T-cell (primary cell): Measurements from ENCODE around the gene ST7. TPM values are rescaled to one million over a fixed set of nuclear protein-coding genes. Genes with fewer than 3 reads are reported as not detected.

ENCODE experiments used
- ATAC-seq, 4 experiments: fragments of 200-7000 bp in 3 of 4; fragments of 150-1000 bp in 1 of 4; cut with Tn5 transposase; replicated peaks in 1 of 4; 1 replicate in 3 of 4; 2 replicates in 1 of 4; pipeline ENCODE4 v1.10.0; 2021; ENCODE audit warnings: moderate library complexity in 3 of 4, mild to moderate bottlenecking in 2 of 4, moderate number of reproducible peaks in 1 of 4
- CTCF ChIA-PET, 2 donors: fragments of 300-600 bp; sonication (Branson Sonifier 250); formaldehyde crosslinking; loops; one replicate each; lab custom pipeline; 2022; ENCODE audit warnings: antibody characterized with exemption in 2 of 2; lab: Charles Lee
- POLR2A ChIA-PET, 2 donors: fragments of 300-600 bp; sonication (Branson Sonifier 250); formaldehyde crosslinking; loops; one replicate each; lab custom pipeline; 2022; ENCODE audit warnings: antibody characterized with exemption in 2 of 2; lab: Charles Lee
- DNase-seq, 35 experiments: peaks; one replicate each; pipeline versions ENCODE4 v3.0.0 to v3.0.0-alpha.2; 2013 to 2023
- H3K27ac ChIP-seq: one replicate; pipeline ENCODE4 v1.5.1; 2013; ENCODE audit warnings: low read length
- H3K27me3 ChIP-seq, 2 experiments: replicated peaks in 1 of 2; 1 replicate in 1 of 2; 2 replicates in 1 of 2; pipeline versions ENCODE4 v1.6.1 to v1.7.0; 2013; ENCODE audit warnings: low read length in 1 of 2, mixed read lengths in 1 of 2; ENCODE audit not compliant: control insufficient read depth in 2 of 2, insufficient read depth in 2 of 2; ENCODE audit errors: extremely low read depth in 1 of 2
- H3K36me3 ChIP-seq, 2 donors: 1 replicate in 1 of 2; 2 replicates in 1 of 2; pipeline versions ENCODE4 v1.6.1 to v1.7.0; 2013; ENCODE audit warnings: low read length in 1 of 2; ENCODE audit not compliant: control insufficient read depth in 2 of 2, insufficient read depth in 1 of 2; ENCODE audit errors: extremely low read depth in 1 of 2
- H3K4me1 ChIP-seq, 2 experiments: 1 replicate in 1 of 2; 2 replicates in 1 of 2; pipeline versions ENCODE4 v1.6.1 to v1.7.0; 2013; ENCODE audit warnings: low read length in 2 of 2, mixed read lengths in 1 of 2; ENCODE audit not compliant: insufficient read depth in 2 of 2, control insufficient read depth in 1 of 2; ENCODE audit errors: extremely low read depth in 1 of 2
- H3K4me3 ChIP-seq, 2 donors: 1 replicate in 1 of 2; 2 replicates in 1 of 2; pipeline versions ENCODE4 v1.5.1 to v1.7.0; 2013; ENCODE audit warnings: mild to moderate bottlenecking in 2 of 2, low read length in 1 of 2, moderate library complexity in 1 of 2; ENCODE audit not compliant: control insufficient read depth in 1 of 2; ENCODE audit errors: extremely low read depth in 1 of 2
- H3K9me3 ChIP-seq: 2 replicates; pipeline ENCODE4 v1.7.0; 2013
- H3K27ac Mint-ChIP-seq, 2 donors: one replicate each; pipeline ENCODE4 v1.8.0; 2020 to 2021; ENCODE audit warnings: mild to moderate bottlenecking in 2 of 2, mixed read lengths in 2 of 2
- H3K27me3 Mint-ChIP-seq, 2 donors: one replicate each; pipeline ENCODE4 v1.8.0; 2021 to 2022; ENCODE audit warnings: mixed read lengths in 2 of 2
- H3K36me3 Mint-ChIP-seq: one replicate; pipeline ENCODE4 v1.8.0; 2021; ENCODE audit warnings: mixed read lengths
- H3K4me1 Mint-ChIP-seq, 3 donors: one replicate each; pipeline ENCODE4 v1.8.0; 2020 to 2022; ENCODE audit warnings: mixed read lengths in 3 of 3, mild to moderate bottlenecking in 1 of 3
- H3K4me3 Mint-ChIP-seq, 3 donors: one replicate each; pipeline ENCODE4 v1.8.0; 2020 to 2022; ENCODE audit warnings: mild to moderate bottlenecking in 3 of 3, mixed read lengths in 3 of 3, moderate library complexity in 3 of 3
- H3K9me3 Mint-ChIP-seq, 3 donors: one replicate each; pipeline ENCODE4 v1.8.0; 2020 to 2022; ENCODE audit warnings: mixed read lengths in 3 of 3
- WGBS: methylation state at CpG from one replicate; pipeline ENCODE4 v1.1.5; 2013; ENCODE audit warnings: missing lambda C conversion rate; ENCODE audit not compliant: insufficient coverage; 5-methylcytosine and 5-hydroxymethylcytosine counted together
- total RNA-seq, 35 experiments: library from RNA in 6 of 35; stranded (reverse) in 6 of 35; fragments of 120-200 nt in 1 of 35; gene quantifications; one replicate each; pipeline versions ENCODE4 v1.2.1 to v1.2.4 and lab custom pipeline; 2013 to 2026

ST7 gene
- total RNA-seq, 5 donors from 2014 or later (not counting 1 experiment from before 2014, with no cell fraction given) = 3.3 to 6.1 (median 4.4) TPM

DNA sequence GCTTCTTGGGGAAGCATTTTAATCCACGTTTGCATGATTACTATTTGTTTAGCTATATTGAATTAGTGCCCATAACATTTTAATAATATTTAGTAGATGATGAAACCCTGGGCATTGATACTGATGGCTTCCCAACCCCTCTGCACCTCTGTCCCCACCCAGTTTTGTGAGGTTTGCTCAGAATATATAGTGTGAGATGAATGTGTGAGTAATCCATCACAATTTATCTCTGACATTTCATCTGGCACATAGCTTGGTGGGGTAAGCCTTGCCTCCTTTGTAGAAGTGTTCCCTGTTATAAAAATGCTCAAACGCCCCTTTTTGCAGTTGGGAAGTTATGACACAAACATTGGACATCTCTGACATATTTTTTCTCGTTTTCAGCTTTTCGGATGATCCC lies 265.4 kb downstream of the ST7 start:
- no peak for DNase-seq
- H3K4me3 Mint-ChIP-seq = no peak overlapping the region
- Histone ChIP-seq H3K27me3 (no peaks in the 10 kb centered on the region), H3K9me3 (no peaks in the 10 kb centered on the region), H3K4me3 (no peak overlapping the region), H3K4me1 (no peaks in the 10 kb centered on the region), H3K27ac (no peak overlapping the region), H3K36me3 (no peaks in the 10 kb centered on the region)
- peaks cover 16% of the 10 kb centered on the region for H3K36me3 Mint-ChIP-seq
- H3K9me3 Mint-ChIP-seq = no peaks in the 10 kb centered on the region
- no peaks in the 10 kb centered on the region for H3K4me1 Mint-ChIP-seq
- H3K27ac Mint-ChIP-seq = no peak overlapping the region
- no peak for ATAC-seq
- ChIA-PET CTCF (no interaction called here), POLR2A (no interaction called here)
- H3K27me3 Mint-ChIP-seq = no peaks in the 10 kb centered on the region
- WGBS = 80% methylated on average over 1 of the region's 4 CpGs

GRCh38 chr7:117219485-117219884 lies 266.2 kb downstream of the ST7 start:
- H3K27ac ChIP-seq = no peak overlapping the region
- ATAC-seq = no peak
- 95% methylated on average over 4 of the region's 8 CpGs for WGBS
- Mint-ChIP-seq H3K27ac (no peak overlapping the region), H3K27me3 (no peaks in the 10 kb centered on the region), H3K4me3 (no peak overlapping the region), H3K36me3 (peaks cover 16% of the 10 kb centered on the region), H3K9me3 (no peaks in the 10 kb centered on the region), H3K4me1 (no peaks in the 10 kb centered on the region)
- no peak for DNase-seq
- H3K27me3 ChIP-seq = no peaks in the 10 kb centered on the region
- POLR2A ChIA-PET = no interaction called here
- H3K9me3 ChIP-seq = no peaks in the 10 kb centered on the region
- CTCF ChIA-PET = interaction anchor here in 1 of 2 donors (0.5 kb wide), 1 partner anchor 273 kb away, joined by 3 read pairs; no protein-coding TSS in a partner anchor
- H3K4me3 ChIP-seq = no peak overlapping the region
- H3K36me3 ChIP-seq = no peaks in the 10 kb centered on the region
- H3K4me1 ChIP-seq = no peaks in the 10 kb centered on the region

GRCh38 chr7:117220836-117221235 lies 267.5 kb downstream of the ST7 start:
- H3K27ac Mint-ChIP-seq = no peak overlapping the region
- CTCF ChIA-PET = no interaction called here
- Histone ChIP-seq H3K27me3 (no peaks in the 10 kb centered on the region), H3K9me3 (no peaks in the 10 kb centered on the region), H3K4me1 (no peaks in the 10 kb centered on the region), H3K36me3 (no peaks in the 10 kb centered on the region), H3K27ac (no peak overlapping the region), H3K4me3 (no peak overlapping the region)
- ATAC-seq (no peak), DNase-seq (no peak)
- no peaks in the 10 kb centered on the region for H3K27me3 Mint-ChIP-seq
- no CpG with 5 or more reads among the region's 5 CpGs for WGBS
- H3K36me3 Mint-ChIP-seq = peaks cover 16% of the 10 kb centered on the region
- H3K4me3 Mint-ChIP-seq = no peak overlapping the region
- POLR2A ChIA-PET = no interaction called here
- H3K9me3 Mint-ChIP-seq = no peaks in the 10 kb centered on the region
- no peaks in the 10 kb centered on the region for H3K4me1 Mint-ChIP-seq

DNA sequence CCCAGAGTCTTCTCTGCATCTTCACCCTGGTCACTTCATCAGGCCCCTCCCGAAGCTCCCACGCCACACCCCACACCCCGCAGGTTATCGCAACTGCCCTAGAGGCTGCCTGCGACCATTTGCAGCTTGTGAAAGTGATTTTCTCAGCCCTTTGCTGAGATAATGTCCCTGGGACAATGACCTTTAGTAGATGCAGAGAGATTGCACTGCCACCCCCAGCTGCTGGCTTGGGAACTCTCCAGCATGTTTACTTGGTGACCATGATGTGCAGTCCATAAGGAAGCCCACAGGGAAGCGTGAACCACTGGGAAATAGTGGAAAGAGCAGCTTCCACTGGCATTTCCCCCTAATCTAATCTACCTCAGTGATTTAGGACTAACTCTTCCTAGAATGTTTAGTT lies 272.2 kb downstream of the ST7 start:
- 94% methylated on average over 3 of the region's 6 CpGs for WGBS

GRCh38 chr7:117227091-117227490 lies 273.8 kb downstream of the ST7 start:
- Histone ChIP-seq H3K9me3 (no peaks in the 10 kb centered on the region), H3K27ac (no peak overlapping the region), H3K4me3 (no peak overlapping the region), H3K4me1 (no peaks in the 10 kb centered on the region), H3K27me3 (no peaks in the 10 kb centered on the region), H3K36me3 (no peaks in the 10 kb centered on the region)
- Mint-ChIP-seq H3K36me3 (peaks cover 17% of the 10 kb centered on the region), H3K9me3 (peaks cover 0 to 3% (median 2%) of the 10 kb centered on the region in 3 donors), H3K27me3 (no peaks in the 10 kb centered on the region), H3K4me3 (no peak overlapping the region), H3K4me1 (no peaks in the 10 kb centered on the region), H3K27ac (no peak overlapping the region)
- DNase-seq = no peak
- ChIA-PET POLR2A (no interaction called here), CTCF (no interaction called here)
- no peak for ATAC-seq
- WGBS = 64% methylated on average over 2 of the region's 4 CpGs

More for the DNA sequence above, 272.2 kb downstream of the ST7 start:
- Mint-ChIP-seq H3K27me3 (no peaks in the 10 kb centered on the region), H3K4me1 (no peaks in the 10 kb centered on the region), H3K4me3 (no peak overlapping the region), H3K9me3 (no peaks in the 10 kb centered on the region), H3K36me3 (peaks cover 21% of the 10 kb centered on the region), H3K27ac (no peak overlapping the region)
- H3K27ac ChIP-seq = no peak overlapping the region
- H3K36me3 ChIP-seq = no peaks in the 10 kb centered on the region
- DNase-seq (no peak), ATAC-seq (no peak)
- H3K9me3 ChIP-seq = no peaks in the 10 kb centered on the region
- CTCF ChIA-PET = no interaction called here
- H3K4me3 ChIP-seq = no peak overlapping the region
- no peaks in the 10 kb centered on the region for H3K27me3 ChIP-seq
- no peaks in the 10 kb centered on the region for H3K4me1 ChIP-seq
- POLR2A ChIA-PET = no interaction called here

DNA sequence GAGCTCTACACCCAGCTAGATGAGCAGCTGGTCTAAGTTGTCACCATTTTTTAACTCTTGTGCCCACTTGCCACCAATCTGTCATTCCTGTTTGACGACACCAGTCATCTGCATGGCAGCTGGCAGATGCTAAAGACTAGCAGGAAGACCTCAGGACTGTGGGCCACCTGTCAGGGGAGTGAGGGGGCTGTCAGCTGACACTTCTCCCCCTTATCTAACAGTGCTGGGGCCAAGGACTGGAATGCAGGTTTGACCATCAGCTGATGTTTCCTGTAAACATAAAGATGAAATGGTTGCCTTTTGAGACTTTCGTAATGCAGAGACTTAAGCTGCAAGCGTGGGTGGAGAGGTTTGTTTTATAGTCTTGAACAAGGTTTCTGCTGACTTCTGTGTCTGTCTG lies 276.0 kb downstream of the ST7 start:
- Mint-ChIP-seq H3K36me3 (peaks cover 5% of the 10 kb centered on the region), H3K4me3 (no peak overlapping the region), H3K27ac (no peak overlapping the region), H3K4me1 (no peaks in the 10 kb centered on the region), H3K9me3 (peaks cover 3 to 5% (median 4%) of the 10 kb centered on the region in 3 donors), H3K27me3 (no peaks in the 10 kb centered on the region)
- Histone ChIP-seq H3K9me3 (no peaks in the 10 kb centered on the region), H3K36me3 (no peaks in the 10 kb centered on the region), H3K27me3 (no peaks in the 10 kb centered on the region), H3K27ac (no peak overlapping the region), H3K4me3 (no peak overlapping the region), H3K4me1 (no peaks in the 10 kb centered on the region)
- ChIA-PET POLR2A (no interaction called here), CTCF (no interaction called here)
- WGBS = no CpG with 5 or more reads among the region's 3 CpGs
- no peak for ATAC-seq
- DNase-seq = no peak
